Suppressor macrophage treated with lipopolysaccharide for 1 hour (primary cell): ENCODE measurements around the gene SARDH.
"Not testable (repeated sequence)": the region's sequence is repeated elsewhere in the genome, so short reads cannot be mapped to it uniquely, and the experiment has no call there.

Experiments
- DNase-seq, 3 donors: peaks; one replicate each; pipeline ENCODE4 v3.0.0-alpha.2; 2020 to 2022

The SARDH gene

DNA sequence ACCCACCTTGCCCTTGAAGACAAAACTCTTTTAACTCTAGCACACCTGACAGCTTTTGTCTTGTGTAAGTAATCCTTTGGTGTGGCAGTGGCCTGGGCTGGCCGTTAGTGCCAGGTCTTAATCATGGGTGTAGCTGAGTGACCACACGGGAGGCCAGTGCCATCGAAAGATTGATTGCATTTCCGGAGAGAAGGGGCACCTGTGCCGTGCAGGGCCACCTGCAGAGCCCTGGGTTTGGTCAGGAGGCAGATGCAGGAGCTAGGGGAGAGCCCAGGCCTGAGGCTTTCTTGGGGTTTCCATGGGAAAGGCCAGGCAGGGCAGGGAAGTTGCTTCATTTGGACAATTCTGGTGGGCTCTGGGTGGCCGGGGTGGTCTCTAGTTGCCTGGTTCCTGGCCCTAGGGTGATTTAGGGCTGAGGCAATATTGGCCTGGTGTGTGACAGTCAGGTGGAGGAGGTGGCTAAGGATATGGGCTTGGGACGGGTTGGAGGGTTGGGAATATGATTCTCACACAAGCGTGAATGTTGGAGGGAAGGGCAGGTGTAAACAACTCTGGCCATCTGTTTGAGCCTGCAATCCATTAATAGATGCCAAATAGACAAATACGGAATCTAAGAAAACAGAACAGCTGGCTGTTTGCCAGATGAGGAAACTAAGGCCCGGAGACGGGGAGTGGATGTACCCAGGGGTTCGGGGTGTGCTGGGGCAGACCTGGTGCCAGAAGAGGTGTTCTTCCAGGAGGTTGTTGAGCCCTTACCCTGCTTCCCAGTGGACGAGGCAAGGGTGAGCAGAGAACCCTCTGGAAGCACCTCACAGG is 97.4 kb downstream of the SARDH start:
- DNase-seq: no peak

DNA sequence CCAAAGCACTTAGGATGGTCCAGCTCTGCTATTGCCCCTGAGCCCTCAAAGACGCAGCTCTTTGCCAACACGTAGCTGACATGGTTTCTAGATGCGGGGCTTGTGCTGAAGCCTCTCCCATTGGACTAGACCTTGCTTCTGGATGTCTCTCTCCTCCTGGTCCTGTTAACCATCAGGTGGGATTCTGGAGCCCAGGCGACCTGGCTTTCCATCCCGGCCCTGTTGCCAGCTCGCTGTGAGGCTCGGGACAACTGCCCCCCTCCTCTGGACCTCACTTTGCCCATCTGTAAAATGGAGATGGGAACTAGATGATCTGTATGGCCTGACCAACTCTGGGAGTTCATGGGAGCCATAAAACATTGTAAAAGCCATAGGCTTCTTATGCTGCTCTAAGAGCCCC is 98.0 kb downstream of the SARDH start:
- no peak for DNase-seq

DNA sequence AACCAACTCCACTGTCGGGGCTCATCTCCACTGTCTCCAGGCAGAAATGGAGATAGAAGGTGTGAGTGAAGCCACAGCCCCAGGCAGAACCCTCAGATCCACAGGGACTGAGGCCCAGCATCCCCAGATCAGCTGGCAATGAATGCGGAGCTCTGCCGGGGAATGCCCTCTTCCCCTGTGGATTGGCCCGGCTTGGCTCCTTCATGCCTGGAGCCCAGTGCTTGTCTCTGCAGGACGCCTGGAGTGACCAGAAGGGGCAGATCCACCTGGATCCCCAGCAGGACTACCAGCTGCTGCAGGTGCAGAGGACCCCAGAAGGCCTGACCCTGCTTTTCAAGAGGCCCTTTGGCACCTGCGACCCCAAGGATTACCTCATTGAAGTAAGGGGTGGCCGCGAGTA is 98.5 kb downstream of the SARDH start:
- no peak for DNase-seq

DNA sequence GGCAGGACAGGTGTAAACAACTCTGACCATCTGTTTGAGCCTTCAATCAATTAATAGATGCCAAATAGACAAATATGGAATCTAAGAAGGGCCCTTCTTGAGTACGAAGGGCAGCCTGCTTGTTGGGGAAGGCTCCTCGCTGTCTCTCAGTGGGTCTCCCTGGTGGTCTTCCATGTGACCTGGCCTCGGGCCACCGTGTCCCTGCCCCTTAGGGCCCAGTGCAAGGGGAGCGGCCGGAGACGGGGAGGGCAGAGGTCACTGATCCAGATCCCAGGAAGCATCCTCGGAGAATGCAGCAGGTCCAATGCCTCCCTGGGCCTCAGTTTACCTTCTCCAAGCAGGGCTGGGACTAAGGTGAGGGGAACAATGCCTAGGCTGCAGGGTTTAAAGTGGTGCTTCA is 99.4 kb downstream of the SARDH start:
- DNase-seq: no peak

DNA sequence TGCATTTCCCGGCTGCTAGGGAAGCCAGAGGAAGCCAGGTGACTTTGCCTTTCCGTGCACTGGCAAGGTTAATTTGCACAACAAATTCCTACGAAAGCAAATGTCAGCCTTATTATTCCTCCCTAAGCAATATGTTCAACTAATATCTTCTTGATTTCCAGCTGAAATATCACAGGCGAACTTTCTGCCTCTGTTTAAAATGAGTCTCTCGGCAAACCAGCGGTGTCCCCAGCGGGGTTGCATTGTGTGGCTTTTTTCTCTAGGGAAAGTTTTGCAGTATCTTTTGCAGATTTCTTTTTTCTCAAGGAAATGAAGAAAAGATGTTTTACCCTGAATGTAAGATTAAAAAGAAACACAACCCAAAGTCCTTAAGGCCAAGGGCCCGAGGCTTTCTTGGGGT is 100.1 kb downstream of the SARDH start:
- no peak for DNase-seq

DNA sequence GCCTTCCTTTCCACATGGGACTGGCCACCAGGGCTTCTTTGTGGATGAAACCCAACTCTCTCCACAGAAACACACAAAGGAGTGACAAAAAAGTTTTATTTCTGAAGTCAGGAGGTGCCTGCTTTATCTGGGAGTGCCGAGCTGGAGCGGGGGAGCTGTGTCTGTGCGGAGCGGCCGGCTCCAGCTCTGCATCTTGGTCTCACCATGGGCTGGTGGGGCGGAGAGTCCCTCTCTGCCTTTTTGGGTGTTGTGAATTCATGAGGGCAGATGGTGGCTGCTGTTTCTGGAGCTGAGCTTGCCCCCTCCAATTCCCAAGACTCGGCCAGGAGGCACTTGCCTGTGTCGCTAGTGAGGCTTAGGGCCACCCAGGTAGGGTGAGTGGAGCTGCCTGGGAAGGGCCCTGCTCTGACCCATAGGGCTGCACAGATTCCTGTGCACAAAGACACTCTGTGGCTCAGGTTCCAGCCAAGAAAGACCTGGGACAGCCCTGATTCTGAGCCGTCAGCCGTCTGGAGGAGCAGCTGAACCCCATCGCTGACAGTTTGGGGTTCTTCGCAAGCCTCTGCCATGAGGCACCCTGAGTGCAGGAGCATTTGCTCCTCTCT is 100.6 kb downstream of the SARDH start:
- DNase-seq: no peak

- no peak for DNase-seq
Measured at GRCh38 chr9:133636902-133637301, 101.2 kb downstream of the SARDH start.

- DNase-seq: no peak
Measured at GRCh38 chr9:133635533-133636531, 102.3 kb downstream of the SARDH start, which contains the start of gene DBH. DBH (plus strand) TSS chr9:133636363; CDS start chr9:133636372, 9 bp downstream.

DNA sequence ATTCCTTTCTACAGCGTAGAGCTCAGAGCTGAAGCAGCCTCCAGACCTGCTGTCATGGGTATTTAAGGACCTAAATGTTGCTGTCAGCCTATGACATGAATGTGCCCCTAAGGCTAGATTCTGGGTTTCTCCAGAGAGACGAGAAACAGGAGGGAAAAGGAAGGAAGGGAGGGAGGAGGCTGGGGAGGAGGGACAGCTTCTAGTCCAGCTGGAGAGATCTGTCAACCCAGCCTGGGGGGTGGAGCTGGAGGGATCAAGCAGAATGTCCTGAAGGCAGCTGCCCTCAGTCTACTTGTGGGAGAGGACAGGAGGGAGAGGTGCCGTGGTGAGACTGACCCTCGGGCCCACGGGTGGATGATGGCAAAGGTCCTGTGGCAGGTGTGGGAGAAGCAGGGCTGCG is 103.1 kb downstream of the SARDH start:
- no peak for DNase-seq

GRCh38 chr9:133634081-133634691 is 104.0 kb downstream of the SARDH start:
- no peak for DNase-seq

- DNase-seq: no peak
Measured at GRCh38 chr9:133633681-133634080, 104.5 kb downstream of the SARDH start.

- no peak for DNase-seq
Measured at GRCh38 chr9:133632806-133633680, 105.1 kb downstream of the SARDH start.

DNA sequence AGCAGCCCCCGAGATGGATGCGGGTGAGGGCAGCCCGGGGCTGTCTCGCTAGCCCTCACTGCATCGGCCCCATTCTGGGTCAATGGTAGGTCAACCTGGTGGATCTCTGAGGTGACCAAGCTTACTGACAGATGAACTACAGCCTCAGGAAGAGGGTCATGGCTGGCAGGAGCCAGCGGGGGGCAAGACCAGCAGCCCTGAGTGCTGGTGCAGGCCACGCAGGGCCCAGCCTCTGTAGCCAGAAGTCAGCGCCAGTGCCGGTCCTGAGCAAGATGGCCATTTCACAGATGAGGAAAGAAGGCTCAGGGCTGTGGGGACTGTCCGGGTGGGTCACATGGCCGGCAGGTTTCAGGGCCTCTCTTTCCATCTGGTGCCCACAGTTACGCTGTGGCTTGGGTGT is 107.0 kb downstream of the SARDH start:
- no peak for DNase-seq

GRCh38 chr9:133629221-133630110 is 108.7 kb downstream of the SARDH start:
- DNase-seq: no peak

DNA sequence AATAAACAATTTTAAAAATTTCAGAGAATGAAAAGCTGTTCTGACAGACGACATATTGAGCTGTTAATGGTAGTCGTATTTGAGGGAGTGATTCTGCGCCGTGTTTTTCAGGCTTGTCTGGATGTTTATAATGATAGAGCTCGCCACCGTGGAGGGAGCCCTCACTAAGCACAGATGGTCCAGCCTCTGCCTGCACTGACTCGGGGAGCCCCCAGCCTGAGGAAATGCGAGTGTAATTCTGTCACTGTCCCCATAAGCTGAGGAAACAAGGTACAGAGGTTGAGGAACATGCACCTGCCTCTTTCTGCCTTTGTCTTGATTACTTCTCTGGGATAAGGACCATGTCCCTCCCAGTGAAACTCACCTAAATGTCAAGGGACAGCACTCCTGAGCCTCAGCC is 109.4 kb downstream of the SARDH start:
- DNase-seq: no peak

GRCh38 chr9:133627341-133627740 is 110.8 kb downstream of the SARDH start:
- DNase-seq: no peak

DNA sequence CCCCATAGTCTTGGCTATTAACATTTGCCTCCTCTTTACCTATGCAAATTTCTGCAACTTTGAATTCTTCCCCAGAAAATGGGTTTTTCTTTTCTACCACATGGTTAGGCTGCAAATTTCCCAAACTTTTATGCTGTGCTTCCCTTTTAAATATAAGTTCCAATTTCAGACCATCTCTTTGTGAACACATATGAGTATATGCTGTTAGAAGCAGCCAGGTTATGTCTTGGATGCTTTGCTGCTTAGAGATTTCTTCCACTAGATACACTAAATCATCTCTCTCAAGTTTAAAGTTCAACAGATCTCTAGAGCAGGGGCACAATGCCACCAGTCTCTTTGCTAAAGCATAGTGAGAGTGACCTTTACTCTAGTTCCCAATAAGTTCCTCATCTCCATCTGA is 112.1 kb downstream of the SARDH start:
- not testable (repeated sequence) for DNase-seq

- no peak for DNase-seq
Measured at GRCh38 chr9:133622555-133622954, 115.6 kb downstream of the SARDH start.

DNA sequence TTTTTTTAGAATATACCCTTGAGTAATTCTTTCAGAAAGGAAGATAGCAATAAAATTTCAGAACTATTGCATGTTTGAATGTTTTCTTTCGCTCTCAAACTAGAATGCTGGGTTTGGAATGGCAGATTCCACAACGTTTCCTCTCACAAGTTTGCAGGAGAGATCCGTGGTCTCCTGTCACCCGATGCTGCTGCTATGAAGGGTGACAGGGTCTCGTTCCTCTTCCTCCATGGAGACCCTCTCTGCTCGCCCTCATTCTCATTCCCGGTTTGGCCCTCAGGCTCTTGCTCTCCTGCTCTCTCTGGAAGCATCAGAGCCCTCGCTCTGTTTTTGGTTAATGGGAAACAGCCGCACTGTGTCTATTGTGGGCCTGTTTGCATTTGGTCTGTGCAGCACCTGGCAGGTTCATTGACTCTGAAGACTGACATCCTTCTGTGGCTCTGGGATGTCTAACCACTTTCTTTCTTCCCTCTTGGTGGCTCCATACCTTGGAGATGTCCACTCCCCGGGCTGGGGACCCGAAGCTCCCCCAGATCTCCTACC is 116.4 kb downstream of the SARDH start:
- DNase-seq: no peak

- DNase-seq: peak; percentile 20 to 45 (median 33)
Measured at GRCh38 chr9:133619791-133620190, 118.4 kb downstream of the SARDH start.
